ENCODE results near the gene DIMT1. TPM values are rescaled to one million over a fixed set of nuclear protein-coding genes. Genes with fewer than 3 reads are reported as not detected.

The DIMT1 gene
- total and polyA plus RNA-seq, 2 of the 8 experiments (the other 6 are each of a cell fraction or from before 2014, with no cell fraction given) = 19.3 to 42.1 TPM

GRCh38 chr5:62362701-62363100 is 41.0 kb downstream of the DIMT1 start (continued):
- TF ChIP-seq CHD7 (IDR thresholded peaks at IDR 0.05; ENCODE audit: insufficient replicate concordance, low read length) = no peak
- no peak for TF ChIP-seq TAF1 (IDR thresholded peaks at IDR 0.05; ENCODE audit: low read depth, low read length)
- TF ChIP-seq HDAC2 (IDR thresholded peaks at IDR 0.05; ENCODE audit: borderline replicate concordance in 1 of 2, low read depth in 2 of 2, low read length in 2 of 2) = no peak
- TF ChIP-seq GABPA (IDR thresholded peaks at IDR 0.05; ENCODE audit: borderline replicate concordance, insufficient read depth, low read length) = no peak
- no peak for TF ChIP-seq EGR1 (IDR thresholded peaks at IDR 0.05; ENCODE audit: borderline replicate concordance, low read depth, low read length)
- TF ChIP-seq MAFK (IDR thresholded peaks at IDR 0.05; ENCODE audit: low read depth, low read length) = no peak
